Measurements from ENCODE around the gene FAM204A.
A peak's percentile ranks its signal among the peaks of the same experiment; 100 is the strongest.

Gene FAM204A

DNA sequence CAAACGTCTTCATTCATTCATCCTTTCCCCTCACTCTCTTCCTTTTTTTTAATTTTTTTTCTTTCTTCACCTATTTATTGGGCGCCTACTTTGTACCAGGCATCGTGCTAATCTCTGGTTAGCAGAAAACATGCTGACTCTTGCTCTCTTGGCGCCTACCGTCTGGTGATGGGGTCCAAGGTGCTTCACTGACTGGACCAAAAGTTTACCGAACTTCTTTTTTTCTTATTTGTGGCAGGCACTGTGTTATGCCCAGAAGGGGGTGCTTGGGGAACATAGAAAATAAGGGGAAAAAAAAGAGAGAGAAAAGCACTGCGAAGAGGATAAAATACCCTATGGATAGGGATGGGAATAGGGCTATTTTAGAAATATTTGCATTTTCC is 505 bp upstream of the FAM204A start:
- Histone ChIP-seq H3K9ac (ENCODE audit: low read depth, low read length, poor library complexity) (no peak overlapping the region), H2BK5ac (ENCODE audit: low read length) (no peak overlapping the region), H3K23ac (ENCODE audit: low read depth, low read length, poor library complexity) (no peak overlapping the region), H3K27me3 (ENCODE audit: control insufficient read depth in 3 of 3, insufficient read depth in 3 of 3, low read depth in 1 of 3, low read length in 3 of 3) (peaks cover 0 to 3% (median 0%) of the 10 kb centered on the region in 3 experiments), H4K91ac (ENCODE audit: low read depth, low read length, poor library complexity) (no peak overlapping the region), H2BK15ac (ENCODE audit: low read length) (no peak overlapping the region), H3K36me3 (replicated peaks in 1 of 2; ENCODE audit: control insufficient read depth in 2 of 2, insufficient read depth in 2 of 2, low read length in 2 of 2) (peaks cover 2 to 24% of the 10 kb centered on the region in 2 donors), H3K18ac (ENCODE audit: low read length) (no peak overlapping the region), H3K14ac (ENCODE audit: low read length) (no peak overlapping the region), H3K4me1 (ENCODE audit: control insufficient read depth in 2 of 2, insufficient read depth in 1 of 2, low read depth in 1 of 2, low read length in 2 of 2) (peaks cover 1 to 2% of the 10 kb centered on the region in 2 donors), H3K4me2 (ENCODE audit: insufficient read depth, low read length, poor library complexity, severe bottlenecking) (peak overlapping the region; percentile 52), H3K79me1 (ENCODE audit: low read depth, low read length) (peaks cover 2% of the 10 kb centered on the region), H4K8ac (ENCODE audit: low read depth, low read length) (no peak overlapping the region), H2BK120ac (ENCODE audit: low read depth, low read length) (no peak overlapping the region), H3K4ac (ENCODE audit: low read length) (no peak overlapping the region), H3K4me3 (ENCODE audit: low read length in 2 of 2) (peak overlapping the region; percentile 69 to 78), H2AFZ (ENCODE audit: low read length) (peak overlapping the region; percentile 90), H3K27ac (replicated peaks; ENCODE audit: low read length) (no peak overlapping the region), H2BK12ac (ENCODE audit: low read length) (no peak overlapping the region), H3K9me3 (replicated peaks in 1 of 2; ENCODE audit: control insufficient read depth in 2 of 2, insufficient read depth in 1 of 2, low read depth in 1 of 2, low read length in 2 of 2) (no peaks in the 10 kb centered on the region), H2AK5ac (ENCODE audit: low read depth, low read length) (no peak overlapping the region)
- no peak for DNase-seq (ENCODE audit: low spot score)
- 100% methylated on average over 1 of the region's 7 CpGs for WGBS, 2 donors (ENCODE audit: extremely low coverage in 2 of 2, insufficient read length in 2 of 2, insufficient replicate concordance in 1 of 2)

DNA sequence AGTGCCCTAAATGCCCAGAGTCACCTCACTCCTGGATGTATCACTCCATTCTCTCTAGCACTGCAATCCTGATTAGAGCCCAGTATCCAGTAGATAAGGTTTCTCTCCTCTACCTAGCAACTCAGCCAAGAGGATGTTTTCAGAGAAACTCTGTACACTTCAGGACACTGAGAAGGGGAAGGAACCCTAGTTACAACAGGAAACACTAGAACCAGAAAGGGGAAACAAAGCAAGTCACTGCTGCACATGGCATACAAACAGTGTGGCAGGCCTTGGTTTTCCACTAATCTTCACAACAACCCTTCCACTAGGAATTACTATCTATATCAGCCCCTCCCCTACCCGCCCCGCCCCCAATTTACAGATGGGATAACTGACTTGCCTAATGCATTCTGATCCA is 1.6 kb downstream of the FAM204A start:
- Histone ChIP-seq H3K4me1 (ENCODE audit: control insufficient read depth in 2 of 2, insufficient read depth in 1 of 2, low read depth in 1 of 2, low read length in 2 of 2) (peaks cover 1 to 2% of the 10 kb centered on the region in 2 donors), H2BK15ac (ENCODE audit: low read length) (no peak overlapping the region), H3K18ac (ENCODE audit: low read length) (no peak overlapping the region), H3K9ac (ENCODE audit: low read depth, low read length, poor library complexity) (no peak overlapping the region), H3K23ac (ENCODE audit: low read depth, low read length, poor library complexity) (no peak overlapping the region), H3K4me3 (ENCODE audit: low read length in 2 of 2) (no peak overlapping the region), H3K79me1 (ENCODE audit: low read depth, low read length) (peaks cover 2% of the 10 kb centered on the region), H3K14ac (ENCODE audit: low read length) (no peak overlapping the region), H2AFZ (ENCODE audit: low read length) (no peak overlapping the region), H2BK12ac (ENCODE audit: low read length) (no peak overlapping the region), H3K27ac (replicated peaks; ENCODE audit: low read length) (no peak overlapping the region), H3K9me3 (replicated peaks in 1 of 2; ENCODE audit: control insufficient read depth in 2 of 2, insufficient read depth in 1 of 2, low read depth in 1 of 2, low read length in 2 of 2) (no peaks in the 10 kb centered on the region), H3K36me3 (replicated peaks in 1 of 2; ENCODE audit: control insufficient read depth in 2 of 2, insufficient read depth in 2 of 2, low read length in 2 of 2) (peaks cover 7 to 44% of the 10 kb centered on the region in 2 donors), H4K8ac (ENCODE audit: low read depth, low read length) (no peak overlapping the region), H3K4ac (ENCODE audit: low read length) (no peak overlapping the region), H3K4me2 (ENCODE audit: insufficient read depth, low read length, poor library complexity, severe bottlenecking) (no peak overlapping the region), H3K27me3 (ENCODE audit: control insufficient read depth in 3 of 3, insufficient read depth in 3 of 3, low read depth in 1 of 3, low read length in 3 of 3) (peaks cover 0 to 3% (median 0%) of the 10 kb centered on the region in 3 experiments), H4K91ac (ENCODE audit: low read depth, low read length, poor library complexity) (no peak overlapping the region), H2AK5ac (ENCODE audit: low read depth, low read length) (no peak overlapping the region), H2BK120ac (ENCODE audit: low read depth, low read length) (no peak overlapping the region), H2BK5ac (ENCODE audit: low read length) (no peak overlapping the region)
- no CpG with 5 or more reads among the region's 2 CpGs for WGBS, 2 donors (ENCODE audit: extremely low coverage in 2 of 2, insufficient read length in 2 of 2, insufficient replicate concordance in 1 of 2)
- DNase-seq (ENCODE audit: low spot score) = no peak

DNA sequence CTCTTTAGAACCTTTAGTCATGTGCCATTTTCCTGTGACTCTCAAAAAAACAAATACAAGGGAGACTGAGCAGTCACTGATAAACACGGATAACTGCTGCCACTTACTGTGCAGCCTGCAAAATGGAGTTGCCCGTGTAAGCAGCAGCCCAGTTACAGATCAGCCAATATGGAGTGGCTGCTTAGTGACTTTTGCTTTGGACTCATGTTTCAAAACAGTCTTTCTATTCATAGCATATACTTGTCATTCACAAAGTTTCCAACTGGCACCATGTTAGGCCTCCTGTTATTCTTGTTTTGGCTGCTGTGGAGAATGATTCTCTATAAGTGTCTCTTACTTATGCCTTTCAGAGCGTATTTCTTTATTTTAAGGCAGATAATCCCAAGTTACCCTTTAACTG is 3.0 kb downstream of the FAM204A start:
- Histone ChIP-seq H3K14ac (ENCODE audit: low read length) (no peak overlapping the region), H3K79me1 (ENCODE audit: low read depth, low read length) (peaks cover 2% of the 10 kb centered on the region), H2BK120ac (ENCODE audit: low read depth, low read length) (no peak overlapping the region), H3K4ac (ENCODE audit: low read length) (no peak overlapping the region), H3K36me3 (replicated peaks in 1 of 2; ENCODE audit: control insufficient read depth in 2 of 2, insufficient read depth in 2 of 2, low read length in 2 of 2) (peaks cover 11 to 58% of the 10 kb centered on the region in 2 donors), H2AFZ (ENCODE audit: low read length) (no peak overlapping the region), H4K91ac (ENCODE audit: low read depth, low read length, poor library complexity) (no peak overlapping the region), H3K23ac (ENCODE audit: low read depth, low read length, poor library complexity) (no peak overlapping the region), H2BK5ac (ENCODE audit: low read length) (no peak overlapping the region), H3K27me3 (ENCODE audit: control insufficient read depth in 3 of 3, insufficient read depth in 3 of 3, low read depth in 1 of 3, low read length in 3 of 3) (peaks cover 0 to 2% (median 0%) of the 10 kb centered on the region in 3 experiments), H3K18ac (ENCODE audit: low read length) (no peak overlapping the region), H2AK5ac (ENCODE audit: low read depth, low read length) (no peak overlapping the region), H3K4me2 (ENCODE audit: insufficient read depth, low read length, poor library complexity, severe bottlenecking) (no peak overlapping the region), H2BK15ac (ENCODE audit: low read length) (no peak overlapping the region), H3K4me3 (ENCODE audit: low read length in 2 of 2) (no peak overlapping the region), H3K4me1 (ENCODE audit: control insufficient read depth in 2 of 2, insufficient read depth in 1 of 2, low read depth in 1 of 2, low read length in 2 of 2) (peaks cover 1 to 2% of the 10 kb centered on the region in 2 donors), H3K9ac (ENCODE audit: low read depth, low read length, poor library complexity) (no peak overlapping the region), H3K27ac (replicated peaks; ENCODE audit: low read length) (no peak overlapping the region), H3K9me3 (replicated peaks in 1 of 2; ENCODE audit: control insufficient read depth in 2 of 2, insufficient read depth in 1 of 2, low read depth in 1 of 2, low read length in 2 of 2) (no peaks in the 10 kb centered on the region), H2BK12ac (ENCODE audit: low read length) (no peak overlapping the region), H4K8ac (ENCODE audit: low read depth, low read length) (no peak overlapping the region)
- DNase-seq (ENCODE audit: low spot score) = no peak
- no CpG with 5 or more reads among the region's 3 CpGs for WGBS, 2 donors (ENCODE audit: extremely low coverage in 2 of 2, insufficient read length in 2 of 2, insufficient replicate concordance in 1 of 2)

DNA sequence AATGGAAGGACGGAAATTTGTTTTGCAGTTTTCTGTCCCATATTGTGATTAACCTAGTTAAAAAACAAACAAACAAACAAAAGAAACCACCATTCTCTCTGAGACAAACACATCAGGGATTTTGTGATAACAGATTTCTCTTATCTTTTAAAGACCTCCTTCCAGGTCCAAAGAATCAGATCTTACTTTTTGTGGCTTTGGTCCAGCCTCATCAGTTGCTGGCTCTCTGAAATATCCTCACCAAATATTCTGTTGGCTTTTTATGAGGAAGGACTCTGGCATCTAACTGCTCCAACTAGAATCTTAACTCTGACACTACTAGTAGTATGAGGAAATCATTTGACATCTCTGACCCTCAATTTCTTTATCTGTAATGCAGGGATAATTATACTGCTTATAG is 4.8 kb downstream of the FAM204A start:
- no peak for DNase-seq (ENCODE audit: low spot score)
- no peak overlapping the region for H3K14ac ChIP-seq (ENCODE audit: low read length)
- H2BK5ac ChIP-seq (ENCODE audit: low read length) = no peak overlapping the region
- no peak overlapping the region for H2BK120ac ChIP-seq (ENCODE audit: low read depth, low read length)
- H3K4me1 ChIP-seq (ENCODE audit: control insufficient read depth in 2 of 2, insufficient read depth in 1 of 2, low read depth in 1 of 2, low read length in 2 of 2) = no peaks in the 10 kb centered on the region
- no peak overlapping the region for H2BK12ac ChIP-seq (ENCODE audit: low read length)
- H3K79me1 ChIP-seq (ENCODE audit: low read depth, low read length) = peaks cover 2% of the 10 kb centered on the region
- no peak overlapping the region for H3K23ac ChIP-seq (ENCODE audit: low read depth, low read length, poor library complexity)
- H3K4ac ChIP-seq (ENCODE audit: low read length) = no peak overlapping the region
- H2AK5ac ChIP-seq (ENCODE audit: low read depth, low read length) = no peak overlapping the region
- no peak overlapping the region for H2AFZ ChIP-seq (ENCODE audit: low read length)
- no peak overlapping the region for H3K9ac ChIP-seq (ENCODE audit: low read depth, low read length, poor library complexity)
- H3K4me3 ChIP-seq (ENCODE audit: low read length in 2 of 2) = no peak overlapping the region
- no peak overlapping the region for H3K18ac ChIP-seq (ENCODE audit: low read length)
- no peak overlapping the region for H3K27ac ChIP-seq (replicated peaks; ENCODE audit: low read length)
- no CpG with 5 or more reads among the region's 1 CpG for WGBS, 2 donors (ENCODE audit: extremely low coverage in 2 of 2, insufficient read length in 2 of 2, insufficient replicate concordance in 1 of 2)
- H3K4me2 ChIP-seq (ENCODE audit: insufficient read depth, low read length, poor library complexity, severe bottlenecking) = no peak overlapping the region
- H4K91ac ChIP-seq (ENCODE audit: low read depth, low read length, poor library complexity) = no peak overlapping the region
- H3K27me3 ChIP-seq (ENCODE audit: control insufficient read depth in 3 of 3, insufficient read depth in 3 of 3, low read depth in 1 of 3, low read length in 3 of 3) = no peaks in the 10 kb centered on the region
- H4K8ac ChIP-seq (ENCODE audit: low read depth, low read length) = no peak overlapping the region
- H2BK15ac ChIP-seq (ENCODE audit: low read length) = no peak overlapping the region
- H3K36me3 ChIP-seq (replicated peaks in 1 of 2; ENCODE audit: control insufficient read depth in 2 of 2, insufficient read depth in 2 of 2, low read length in 2 of 2) = peaks cover 15 to 74% of the 10 kb centered on the region in 2 donors
- no peaks in the 10 kb centered on the region for H3K9me3 ChIP-seq (replicated peaks in 1 of 2; ENCODE audit: control insufficient read depth in 2 of 2, insufficient read depth in 1 of 2, low read depth in 1 of 2, low read length in 2 of 2)

Data from neuronal stem cell (in vitro differentiated cells).